Neural cell (in vitro differentiated cells): Measurements from ENCODE around the gene BRD3OS.

Experiments
- EZH2 ChIP-seq: fragments of 200-600, 300-800 bp; shearing (Covaris generic), sonication (generic); IDR thresholded peaks from 2 replicates; pipeline ENCODE4 v1.6.1; 2014; ENCODE audit warnings: antibody characterized with exemption, low read length, borderline replicate concordance, mild to moderate bottlenecking; ENCODE audit not compliant: insufficient read depth, poor library complexity, severe bottlenecking
- POLR2AphosphoS5 ChIP-seq: IDR thresholded peaks from 2 replicates; pipeline ENCODE4 v1.6.1; 2012
- RAD21 ChIP-seq: fragments of 450-650 bp; conservative IDR thresholded peaks from 2 replicates; pipeline ENCODE4 v1.6.1; 2014; ENCODE audit warnings: antibody characterized with exemption, mild to moderate bottlenecking, moderate library complexity
- TF ChIP-seq, protein P1 (sequence below): fragments of 450-650 bp; IDR thresholded peaks from 2 replicates; pipeline ENCODE4 v1.5.1; 2014; ENCODE audit warnings: antibody characterized with exemption, mild to moderate bottlenecking, moderate library complexity; ENCODE audit not compliant: poor library complexity, severe bottlenecking
- TF ChIP-seq, protein P2 (sequence below): IDR thresholded peaks from 2 replicates; pipeline ENCODE4 v1.6.1; 2012; ENCODE audit warnings: borderline replicate concordance

DNA sequence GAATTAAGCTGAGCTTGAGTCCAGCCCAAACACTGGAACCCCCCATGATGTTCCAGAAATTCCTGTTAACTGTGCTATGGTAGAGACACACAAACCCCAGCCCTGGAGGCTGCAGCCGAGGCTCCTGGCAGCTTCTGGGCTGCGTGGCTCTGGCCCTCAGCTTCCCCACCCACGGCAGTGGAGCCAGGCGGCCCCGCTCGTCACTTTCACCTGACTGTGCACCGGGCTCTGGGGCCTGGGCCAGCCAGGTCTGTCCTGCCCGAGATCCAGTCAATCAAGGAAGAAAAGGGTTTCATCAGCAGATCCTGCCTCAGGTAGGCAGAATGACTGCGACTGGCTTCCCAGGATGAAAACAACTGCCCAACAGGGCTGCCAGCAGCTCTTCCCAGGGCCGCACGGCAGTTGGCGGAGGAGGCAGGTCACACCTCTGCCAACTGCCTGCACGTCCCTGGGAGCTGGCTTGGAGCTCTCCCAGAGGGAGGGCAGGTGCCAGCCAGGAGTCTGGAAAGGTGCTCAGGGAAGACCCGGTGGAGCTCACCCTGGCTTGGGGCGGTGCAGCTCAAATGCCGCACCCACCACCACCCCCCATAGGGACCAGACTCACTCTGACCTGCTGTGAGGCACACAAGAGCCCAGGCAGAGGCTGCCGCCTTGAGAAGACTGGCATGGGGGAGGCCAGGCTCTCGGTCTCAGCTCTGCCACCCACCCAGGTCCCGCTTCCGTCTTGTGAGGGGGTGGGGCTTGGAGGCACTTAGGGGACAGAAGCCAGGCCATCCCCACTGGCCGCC, 21.8 kb downstream of the BRD3OS start:
- TF ChIP-seq, protein P1, sequence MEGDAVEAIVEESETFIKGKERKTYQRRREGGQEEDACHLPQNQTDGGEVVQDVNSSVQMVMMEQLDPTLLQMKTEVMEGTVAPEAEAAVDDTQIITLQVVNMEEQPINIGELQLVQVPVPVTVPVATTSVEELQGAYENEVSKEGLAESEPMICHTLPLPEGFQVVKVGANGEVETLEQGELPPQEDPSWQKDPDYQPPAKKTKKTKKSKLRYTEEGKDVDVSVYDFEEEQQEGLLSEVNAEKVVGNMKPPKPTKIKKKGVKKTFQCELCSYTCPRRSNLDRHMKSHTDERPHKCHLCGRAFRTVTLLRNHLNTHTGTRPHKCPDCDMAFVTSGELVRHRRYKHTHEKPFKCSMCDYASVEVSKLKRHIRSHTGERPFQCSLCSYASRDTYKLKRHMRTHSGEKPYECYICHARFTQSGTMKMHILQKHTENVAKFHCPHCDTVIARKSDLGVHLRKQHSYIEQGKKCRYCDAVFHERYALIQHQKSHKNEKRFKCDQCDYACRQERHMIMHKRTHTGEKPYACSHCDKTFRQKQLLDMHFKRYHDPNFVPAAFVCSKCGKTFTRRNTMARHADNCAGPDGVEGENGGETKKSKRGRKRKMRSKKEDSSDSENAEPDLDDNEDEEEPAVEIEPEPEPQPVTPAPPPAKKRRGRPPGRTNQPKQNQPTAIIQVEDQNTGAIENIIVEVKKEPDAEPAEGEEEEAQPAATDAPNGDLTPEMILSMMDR: no peak
- TF ChIP-seq, protein P2, sequence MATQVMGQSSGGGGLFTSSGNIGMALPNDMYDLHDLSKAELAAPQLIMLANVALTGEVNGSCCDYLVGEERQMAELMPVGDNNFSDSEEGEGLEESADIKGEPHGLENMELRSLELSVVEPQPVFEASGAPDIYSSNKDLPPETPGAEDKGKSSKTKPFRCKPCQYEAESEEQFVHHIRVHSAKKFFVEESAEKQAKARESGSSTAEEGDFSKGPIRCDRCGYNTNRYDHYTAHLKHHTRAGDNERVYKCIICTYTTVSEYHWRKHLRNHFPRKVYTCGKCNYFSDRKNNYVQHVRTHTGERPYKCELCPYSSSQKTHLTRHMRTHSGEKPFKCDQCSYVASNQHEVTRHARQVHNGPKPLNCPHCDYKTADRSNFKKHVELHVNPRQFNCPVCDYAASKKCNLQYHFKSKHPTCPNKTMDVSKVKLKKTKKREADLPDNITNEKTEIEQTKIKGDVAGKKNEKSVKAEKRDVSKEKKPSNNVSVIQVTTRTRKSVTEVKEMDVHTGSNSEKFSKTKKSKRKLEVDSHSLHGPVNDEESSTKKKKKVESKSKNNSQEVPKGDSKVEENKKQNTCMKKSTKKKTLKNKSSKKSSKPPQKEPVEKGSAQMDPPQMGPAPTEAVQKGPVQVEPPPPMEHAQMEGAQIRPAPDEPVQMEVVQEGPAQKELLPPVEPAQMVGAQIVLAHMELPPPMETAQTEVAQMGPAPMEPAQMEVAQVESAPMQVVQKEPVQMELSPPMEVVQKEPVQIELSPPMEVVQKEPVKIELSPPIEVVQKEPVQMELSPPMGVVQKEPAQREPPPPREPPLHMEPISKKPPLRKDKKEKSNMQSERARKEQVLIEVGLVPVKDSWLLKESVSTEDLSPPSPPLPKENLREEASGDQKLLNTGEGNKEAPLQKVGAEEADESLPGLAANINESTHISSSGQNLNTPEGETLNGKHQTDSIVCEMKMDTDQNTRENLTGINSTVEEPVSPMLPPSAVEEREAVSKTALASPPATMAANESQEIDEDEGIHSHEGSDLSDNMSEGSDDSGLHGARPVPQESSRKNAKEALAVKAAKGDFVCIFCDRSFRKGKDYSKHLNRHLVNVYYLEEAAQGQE: no peak
- no peak for TF ChIP-seq EZH2
- no peak for TF ChIP-seq POLR2AphosphoS5
- TF ChIP-seq RAD21: no peak
